ACHN (cell line): ENCODE measurements around the gene ERGIC3.

Experiments used
- DNase-seq: peaks from one replicate; pipeline ENCODE4 v3.0.0-alpha.2; 2015
- in situ Hi-C: cut with HindIII; loops from 2 replicates; pipeline ENCODE4 v1.10.0; 2017; ENCODE audit warnings: low sequenced_read_pairs, low pct_ligation_motif_present, low pct_unique_long_range_greater_than_20kb

The ERGIC3 gene

DNA sequence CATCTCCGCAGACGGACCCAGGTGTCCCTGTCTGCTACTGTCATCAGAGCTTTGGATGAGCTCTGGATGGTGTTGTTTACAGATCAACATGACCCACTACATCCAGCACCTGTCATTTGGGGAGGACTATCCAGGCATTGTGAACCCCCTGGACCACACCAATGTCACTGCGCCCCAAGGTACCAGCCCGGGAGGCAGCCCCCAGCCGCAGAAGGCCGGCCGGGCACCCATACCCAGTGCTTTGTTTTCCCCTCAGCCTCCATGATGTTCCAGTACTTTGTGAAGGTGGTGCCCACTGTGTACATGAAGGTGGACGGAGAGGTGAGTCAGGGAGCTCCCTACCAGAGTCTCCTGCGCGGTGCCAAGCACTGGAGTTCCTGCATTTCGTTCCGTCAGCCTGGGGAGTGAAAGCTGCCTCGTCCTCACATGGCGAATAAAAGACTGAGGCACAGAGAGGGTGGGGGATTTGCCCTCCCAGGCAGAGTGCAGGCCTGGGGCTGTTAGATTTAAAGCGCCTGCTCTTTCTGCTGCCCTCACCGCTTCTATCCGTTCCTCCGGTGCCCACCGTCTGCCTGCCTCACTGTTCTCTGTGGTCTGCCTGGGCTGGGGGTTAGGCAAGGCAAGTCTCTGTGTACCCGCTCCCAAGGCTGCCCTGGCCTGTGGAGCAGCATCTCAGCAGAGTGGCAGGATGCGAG, 14.2 kb downstream of the ERGIC3 start:
- no peak for DNase-seq
- in situ Hi-C loops: no loop called here

DNA sequence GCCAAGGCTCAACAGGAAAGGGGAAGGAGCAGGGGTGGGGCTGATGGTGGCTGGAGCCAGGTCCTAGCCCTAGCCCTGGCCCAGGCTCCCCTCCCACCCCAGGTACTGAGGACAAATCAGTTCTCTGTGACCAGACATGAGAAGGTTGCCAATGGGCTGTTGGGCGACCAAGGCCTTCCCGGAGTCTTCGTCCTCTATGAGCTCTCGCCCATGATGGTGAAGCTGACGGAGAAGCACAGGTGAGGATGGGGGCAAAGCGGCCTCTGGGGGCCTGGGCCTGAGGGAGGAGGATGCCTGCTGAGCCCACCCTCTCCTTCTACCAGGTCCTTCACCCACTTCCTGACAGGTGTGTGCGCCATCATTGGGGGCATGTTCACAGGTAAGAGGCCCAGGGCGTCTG, 15.0 kb downstream of the ERGIC3 start:
- no peak for DNase-seq
- in situ Hi-C loops: no loop called here

- DNase-seq: no peak
- in situ Hi-C loops: no loop called here
Measured at GRCh38 chr20:35558451-35558850, 16.6 kb downstream of the ERGIC3 start.

DNA sequence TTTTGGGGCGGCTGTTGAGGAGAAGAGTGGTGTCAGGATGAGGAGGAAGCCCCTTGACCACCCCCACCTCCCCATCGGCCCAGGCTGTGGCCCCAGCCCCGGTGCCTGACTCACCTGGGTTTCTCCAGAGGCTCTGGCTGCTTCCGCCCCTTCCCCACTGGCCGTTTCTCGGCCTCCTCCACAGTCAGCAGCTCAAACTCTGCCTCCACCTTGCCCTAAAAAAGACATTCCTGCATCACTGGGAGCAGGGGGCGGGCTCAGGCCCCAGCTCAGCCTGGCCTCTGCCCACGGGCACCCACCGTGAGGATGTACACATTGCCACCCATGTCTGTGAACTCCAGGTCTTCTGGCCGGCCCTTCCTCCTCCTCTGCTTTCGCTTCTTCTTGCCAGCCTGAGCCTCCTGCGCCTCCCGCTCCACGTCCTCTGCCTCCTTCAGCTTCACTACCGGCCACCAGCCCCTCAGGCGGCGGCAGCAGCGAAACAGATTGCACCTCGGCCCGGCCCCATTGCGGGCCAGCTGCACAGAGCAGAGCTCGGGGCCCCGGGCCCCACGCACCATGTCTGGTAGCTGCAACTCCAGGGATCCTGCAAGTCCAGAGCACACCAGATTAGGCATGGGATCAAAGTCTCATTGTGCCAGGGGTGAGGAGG, 17.3 kb downstream of the ERGIC3 start:
- no peak for DNase-seq
- in situ Hi-C loops: no loop called here

DNA sequence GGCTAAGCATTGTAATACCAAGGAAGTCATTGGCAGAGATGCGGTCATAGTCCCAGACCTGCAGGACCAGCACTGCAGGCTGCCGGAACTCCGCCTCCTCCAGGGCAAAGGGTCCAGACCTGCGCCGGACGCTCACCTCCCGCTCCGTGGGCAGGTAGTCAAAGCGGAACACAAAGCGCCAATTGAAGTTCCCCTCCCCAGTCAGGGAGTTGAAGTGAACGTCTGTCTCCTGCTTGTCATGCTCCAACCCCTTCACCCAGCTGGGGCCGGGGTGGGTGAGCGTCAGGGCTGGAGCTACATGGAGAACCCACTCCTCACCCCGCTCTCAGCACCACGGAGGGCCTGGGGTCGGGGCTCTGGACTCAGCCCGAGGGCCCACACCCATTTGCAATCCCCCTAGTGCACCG, 18.2 kb downstream of the ERGIC3 start:
- in situ Hi-C loops: no loop called here
- no peak for DNase-seq

- no peak for DNase-seq
- in situ Hi-C loops: no loop called here
Measured at GRCh38 chr20:35560541-35560940, 18.7 kb downstream of the ERGIC3 start.

- in situ Hi-C loops: no loop called here
- DNase-seq: peak; percentile 76
Measured at GRCh38 chr20:35561268-35561667, 19.4 kb downstream of the ERGIC3 start.

- no peak for DNase-seq
- in situ Hi-C loops: no loop called here
Measured at GRCh38 chr20:35561671-35562070, 19.8 kb downstream of the ERGIC3 start.

DNA sequence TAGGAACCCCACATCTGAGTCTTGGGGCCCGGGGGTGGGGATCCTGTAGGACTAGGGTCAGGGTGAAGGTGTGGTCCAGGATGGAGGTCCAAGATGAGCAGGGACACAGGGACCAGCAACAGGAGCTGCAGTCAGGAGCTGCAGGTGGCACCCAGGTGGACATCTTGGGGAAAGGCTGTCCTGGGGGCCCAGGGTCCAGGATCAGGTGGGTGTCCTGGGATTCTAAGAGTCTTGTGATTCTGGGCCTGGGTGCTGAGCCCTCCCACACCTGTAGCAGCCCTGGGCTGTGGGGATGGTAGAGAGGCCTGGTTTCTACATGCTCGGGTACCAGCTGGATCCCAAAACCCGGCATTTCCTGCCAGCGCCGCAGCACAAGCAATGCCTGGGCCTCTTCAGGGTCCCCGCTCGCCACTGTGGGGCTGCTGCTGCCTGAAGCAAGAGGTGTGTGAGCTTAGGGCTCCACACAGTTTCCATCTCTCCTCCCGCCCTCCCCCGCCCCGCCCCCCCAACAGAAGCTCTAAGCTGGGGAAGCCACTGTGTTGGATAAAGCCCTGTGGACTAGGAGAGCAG, 20.7 kb downstream of the ERGIC3 start:
- no peak for DNase-seq
- in situ Hi-C loops: no loop called here

GRCh38 chr20:35563834-35564233, 22.0 kb downstream of the ERGIC3 start:
- DNase-seq: no peak

DNA sequence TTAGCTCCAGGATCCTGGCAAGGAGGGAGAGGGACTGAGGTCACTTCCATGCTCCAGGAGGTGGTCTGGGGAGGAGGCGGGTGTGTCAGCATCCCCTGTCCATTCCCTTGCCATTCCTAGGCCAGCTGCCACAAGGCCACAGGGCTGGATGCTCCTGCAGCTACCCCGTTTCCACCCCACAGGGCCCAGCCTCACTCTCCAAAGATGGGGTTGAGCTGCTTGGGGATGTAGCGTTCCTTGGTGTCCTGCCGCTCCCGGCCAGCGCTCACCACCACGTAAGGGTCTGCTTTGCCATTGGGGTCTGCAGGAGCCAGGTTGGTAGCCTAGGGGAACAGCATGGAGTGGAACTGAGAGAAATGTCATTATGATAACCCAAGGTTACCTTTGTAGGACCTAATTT, 23.0 kb downstream of the ERGIC3 start:
- in situ Hi-C loops: no loop called here
- no peak for DNase-seq

More at GRCh38 chr20:35563834-35564233, 22.0 kb downstream of the ERGIC3 start:
- in situ Hi-C loops: no loop called here

- in situ Hi-C loops: no loop called here
- peak; percentile 8 for DNase-seq
Measured at GRCh38 chr20:35568645-35569044, 26.8 kb downstream of the ERGIC3 start.

DNA sequence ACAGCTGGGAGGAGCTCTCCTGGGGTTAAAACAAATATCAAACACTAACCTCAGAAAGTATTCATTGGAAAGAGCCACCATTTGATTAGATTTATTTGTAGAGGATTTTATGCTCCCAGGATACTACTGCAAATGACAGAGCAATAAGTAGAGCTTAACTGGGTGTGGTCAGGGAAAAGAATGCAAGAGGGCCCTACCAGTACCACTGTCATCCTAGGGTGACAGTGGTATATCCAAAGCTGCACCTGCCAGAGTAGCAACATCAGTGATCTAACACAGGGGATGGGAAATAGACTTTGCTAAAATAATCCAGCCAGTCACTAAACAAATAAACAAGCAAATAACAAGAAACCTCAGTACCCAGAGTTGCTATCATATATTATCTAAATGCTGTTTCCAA, 29.7 kb downstream of the ERGIC3 start:
- in situ Hi-C loops: no loop called here
- DNase-seq: no peak

DNA sequence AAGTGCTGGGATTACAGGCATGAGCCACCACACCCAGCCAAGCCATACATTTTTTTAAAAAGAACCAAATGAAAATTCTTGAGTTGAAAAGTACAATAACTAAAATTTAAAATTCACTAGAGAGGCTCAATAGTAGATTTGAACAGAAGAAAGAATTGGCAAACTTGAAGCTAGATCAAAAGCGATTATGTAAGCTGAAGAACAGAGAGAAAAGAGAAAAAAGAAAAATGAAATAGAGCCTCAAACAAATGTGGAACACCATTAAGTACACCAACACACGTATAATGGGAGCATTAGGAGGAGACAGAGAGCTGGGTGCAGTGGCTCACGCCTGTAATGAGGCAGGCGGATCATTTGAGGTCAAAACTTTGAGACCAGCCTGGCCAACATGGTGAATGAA, 31.0 kb downstream of the ERGIC3 start:
- in situ Hi-C loops: no loop called here

GRCh38 chr20:35575958-35576357, 34.1 kb downstream of the ERGIC3 start:
- in situ Hi-C loops: no loop called here

More for the DNA sequence above, 31.0 kb downstream of the ERGIC3 start:
- DNase-seq: no peak

GRCh38 chr20:35576816-35577215, 34.9 kb downstream of the ERGIC3 start:
- in situ Hi-C loops: no loop called here
- no peak for DNase-seq

More at GRCh38 chr20:35575958-35576357, 34.1 kb downstream of the ERGIC3 start:
- no peak for DNase-seq

GRCh38 chr20:35578469-35578868, 36.6 kb downstream of the ERGIC3 start:
- no peak for DNase-seq
- in situ Hi-C loops: no loop called here

DNA sequence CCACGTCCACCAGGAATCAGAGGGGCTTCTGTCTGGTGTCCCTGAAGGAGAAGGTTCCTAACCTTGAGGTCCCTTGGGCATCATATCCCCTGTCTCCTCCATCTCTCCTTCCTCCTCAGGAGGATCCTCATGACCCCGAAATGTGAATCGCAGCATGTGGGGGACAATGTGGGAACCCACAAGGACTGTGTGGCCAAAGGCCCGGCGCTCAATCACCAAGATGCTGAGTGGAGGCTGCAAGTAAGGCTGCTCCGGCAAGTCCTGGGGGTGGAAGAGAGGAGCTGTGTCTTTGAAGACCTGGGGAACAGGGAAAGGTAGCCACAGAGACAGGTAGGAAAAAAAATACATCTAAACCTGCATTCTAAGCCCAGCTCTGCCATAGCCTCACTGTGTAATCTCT, 37.3 kb downstream of the ERGIC3 start:
- in situ Hi-C loops: no loop called here
- DNase-seq: no peak

GRCh38 chr20:35582131-35582530, 40.3 kb downstream of the ERGIC3 start:
- in situ Hi-C loops: no loop called here
- DNase-seq: no peak
